IMR-90 (cell line): ENCODE data around the gene ARHGAP24. TPM values are rescaled to one million over a fixed set of nuclear protein-coding genes. Genes with fewer than 3 reads are reported as not detected.

Experiments
- ATAC-seq: fragments of 200-7000 bp; cut with Tn5 transposase; 2 replicates; pipeline ENCODE4 v1.9.1; 2020; ENCODE audit warnings: low read depth, mild to moderate bottlenecking, moderate library complexity
- BruUV-seq: library from RNA; stranded (reverse); fragments of 400-500 nt; replicated peaks from 2 replicates; lab custom pipeline; 2021; lab: Mats Ljungman, UMichigan
- CTCF ChIA-PET: fragments of 300-600 bp; formaldehyde crosslinking; extraction: SDS; loops from one replicate; lab custom pipeline; 2021; ENCODE audit warnings: antibody characterized with exemption; lab: Yijun Ruan, JAX
- POLR2A ChIA-PET: fragments of 300-600 bp; sonication (Branson Sonifier 250); formaldehyde crosslinking; loops from one replicate; lab custom pipeline; 2022; ENCODE audit warnings: antibody characterized with exemption; ENCODE audit not compliant: unreplicated experiment; lab: Charles Lee
- DNase-seq: peaks from one replicate; pipeline ENCODE4 v3.0.0; 2013
- H2AFZ ChIP-seq: replicated peaks from 2 replicates; pipeline ENCODE3; 2013; ENCODE audit warnings: low read length, mild to moderate bottlenecking; ENCODE audit not compliant: poor library complexity
- H2AK5ac ChIP-seq: 2 replicates; pipeline ENCODE4 v1.6.1; 2013; ENCODE audit warnings: low read depth, low read length, inconsistent platforms
- H2AK9ac ChIP-seq: replicated peaks from 2 replicates; pipeline ENCODE3; 2013; ENCODE audit warnings: mild to moderate bottlenecking, low read depth, low read length, moderate library complexity; ENCODE audit not compliant: poor library complexity
- H2BK120ac ChIP-seq: 2 replicates; pipeline ENCODE4 v1.6.1; 2013; ENCODE audit warnings: low read depth, low read length, inconsistent platforms
- H2BK15ac ChIP-seq: 3 replicates; pipeline ENCODE4 v1.6.1; 2013; ENCODE audit warnings: low read depth, low read length, inconsistent platforms
- H2BK20ac ChIP-seq: 2 replicates; pipeline ENCODE4 v1.6.1; 2013; ENCODE audit warnings: low read depth, mild to moderate bottlenecking, inconsistent platforms, low read length, moderate library complexity
- H2BK5ac ChIP-seq: 2 replicates; pipeline ENCODE4 v1.6.1; 2013; ENCODE audit warnings: mild to moderate bottlenecking, low read depth, low read length, inconsistent platforms; ENCODE audit not compliant: poor library complexity, severe bottlenecking
- H3K14ac ChIP-seq: replicated peaks from 2 replicates; pipeline ENCODE4 v1.6.1; 2013; ENCODE audit warnings: low read depth, low read length, inconsistent platforms
- H3K18ac ChIP-seq: 2 replicates; pipeline ENCODE4 v1.6.1; 2013; ENCODE audit warnings: low read depth, low read length, control low read depth
- H3K23ac ChIP-seq: 2 replicates; pipeline ENCODE4 v1.6.1; 2013; ENCODE audit warnings: low read depth, low read length, inconsistent platforms
- H3K27ac ChIP-seq: 2 replicates; pipeline ENCODE4 v1.5.1; 2013; ENCODE audit warnings: mild to moderate bottlenecking, control low read depth, low read length; ENCODE audit not compliant: insufficient read depth
- H3K27me3 ChIP-seq: 2 replicates; pipeline ENCODE4 v1.6.1; 2013; ENCODE audit warnings: low read length; ENCODE audit not compliant: control insufficient read depth, insufficient read depth
- H3K36me3 ChIP-seq: 2 replicates; pipeline ENCODE4 v1.6.1; 2013; ENCODE audit warnings: low read length, mixed read lengths; ENCODE audit not compliant: control insufficient read depth, insufficient read depth
- H3K4ac ChIP-seq: 2 replicates; pipeline ENCODE4 v1.6.1; 2013; ENCODE audit warnings: low read depth, low read length, inconsistent platforms
- H3K4me1 ChIP-seq: 2 replicates; pipeline ENCODE4 v1.6.1; 2013; ENCODE audit warnings: low read length, mixed read lengths; ENCODE audit not compliant: control insufficient read depth, insufficient read depth
- H3K4me2 ChIP-seq: 2 replicates; pipeline ENCODE4 v1.6.1; 2013; ENCODE audit warnings: low read depth, mild to moderate bottlenecking, control low read depth, low read length, moderate library complexity
- H3K4me3 ChIP-seq: 2 replicates; pipeline ENCODE4 v1.5.1; 2013; ENCODE audit warnings: low read depth, mild to moderate bottlenecking, control low read depth, low read length, moderate library complexity; ENCODE audit not compliant: insufficient read depth
- H3K56ac ChIP-seq: 2 replicates; pipeline ENCODE4 v1.6.1; 2013; ENCODE audit warnings: low read length, inconsistent platforms; ENCODE audit not compliant: insufficient read depth; ENCODE audit errors: extremely low read depth
- H3K79me1 ChIP-seq, 2 experiments: 2 replicates each; pipeline ENCODE4 v1.6.1; 2013; ENCODE audit warnings: low read length in 2 of 2, inconsistent platforms in 1 of 2, low read depth in 1 of 2
- H3K9ac ChIP-seq: 2 replicates; pipeline ENCODE4 v1.6.1; 2013; ENCODE audit warnings: low read depth, low read length, control low read depth
- H3K9me1 ChIP-seq: 2 replicates; pipeline ENCODE4 v1.6.1; 2013; ENCODE audit warnings: low read length, inconsistent platforms; ENCODE audit not compliant: insufficient read depth
- H3K9me3 ChIP-seq: 2 replicates; pipeline ENCODE4 v1.6.1; 2013; ENCODE audit warnings: low read length; ENCODE audit not compliant: control insufficient read depth, insufficient read depth
- H4K20me1 ChIP-seq: 2 replicates; pipeline ENCODE4 v1.6.1; 2013; ENCODE audit warnings: low read length, inconsistent platforms; ENCODE audit not compliant: insufficient read depth
- H4K5ac ChIP-seq: 2 replicates; pipeline ENCODE4 v1.6.1; 2013; ENCODE audit warnings: mild to moderate bottlenecking, low read depth, low read length, control low read depth
- H4K8ac ChIP-seq, 2 experiments: 2 replicates each; pipeline ENCODE4 v1.6.1; 2013; ENCODE audit warnings: low read depth in 2 of 2, low read length in 2 of 2, control low read depth in 1 of 2, inconsistent platforms in 1 of 2
- H4K91ac ChIP-seq: 2 replicates; pipeline ENCODE4 v1.6.1; 2013; ENCODE audit warnings: low read depth, low read length, inconsistent platforms; ENCODE audit not compliant: insufficient read depth
- BHLHE40 ChIP-seq: fragments of 150-350 bp; IDR thresholded peaks from 2 replicates; pipeline ENCODE4 v1.6.1; 2016; ENCODE audit warnings: mild to moderate bottlenecking, low read depth, low read length
- CEBPB ChIP-seq: IDR thresholded peaks from 2 replicates; pipeline ENCODE4 v1.6.1; 2012; ENCODE audit warnings: low read depth, low read length, improper control_type of control experiment
- CHD1 ChIP-seq: IDR thresholded peaks from 2 replicates; pipeline ENCODE4 v1.6.1; 2012; ENCODE audit warnings: low read depth, low read length, improper control_type of control experiment
- FOS ChIP-seq: fragments of 150-350 bp; IDR thresholded peaks from 2 replicates; pipeline ENCODE4 v1.6.1; 2016; ENCODE audit warnings: low read depth, low read length
- MAFK ChIP-seq: IDR thresholded peaks from 2 replicates; pipeline ENCODE4 v1.6.1; 2012; ENCODE audit warnings: low read depth, low read length, improper control_type of control experiment
- MAZ ChIP-seq: IDR thresholded peaks from 2 replicates; pipeline ENCODE4 v1.6.1; 2012; ENCODE audit warnings: low read depth, mild to moderate bottlenecking, low read length, improper control_type of control experiment, moderate library complexity, borderline replicate concordance
- MXI1 ChIP-seq: IDR thresholded peaks from 2 replicates; pipeline ENCODE4 v1.6.1; 2012; ENCODE audit warnings: low read depth, mild to moderate bottlenecking, low read length, moderate library complexity, borderline replicate concordance
- NFE2L2 ChIP-seq: fragments of 150-350 bp; IDR thresholded peaks from 2 replicates; pipeline ENCODE4 v1.6.1; 2016; ENCODE audit warnings: low read depth, mild to moderate bottlenecking, low read length
- POLR2A ChIP-seq: IDR thresholded peaks from 2 replicates; pipeline ENCODE4 v1.6.1; 2012; ENCODE audit warnings: mild to moderate bottlenecking, low read depth, low read length
- RAD21 ChIP-seq: IDR thresholded peaks from 2 replicates; pipeline ENCODE4 v1.6.1; 2012; ENCODE audit warnings: low read length, improper control_type of control experiment
- RCOR1 ChIP-seq: IDR thresholded peaks from 2 replicates; pipeline ENCODE4 v1.6.1; 2012; ENCODE audit warnings: mild to moderate bottlenecking, low read length, improper control_type of control experiment; ENCODE audit not compliant: insufficient replicate concordance
- RFX5 ChIP-seq: IDR thresholded peaks from 2 replicates; pipeline ENCODE4 v1.8.0; 2012; ENCODE audit warnings: low read depth, mild to moderate bottlenecking, low read length, moderate library complexity
- SMC3 ChIP-seq: fragments of 150-350 bp; IDR thresholded peaks from 2 replicates; pipeline ENCODE4 v1.6.1; 2016; ENCODE audit warnings: low read depth, mild to moderate bottlenecking, antibody characterized with exemption, low read length, moderate library complexity
- WGBS, 2 experiments: methylation state at CpG; one replicate each; pipeline versions ENCODE4 v1.1.5 to v1.1.7; 2013; ENCODE audit warnings: missing lambda C conversion rate in 2 of 2; ENCODE audit not compliant: insufficient read length in 1 of 2; ENCODE audit errors: extremely low coverage in 2 of 2; 5-methylcytosine and 5-hydroxymethylcytosine counted together
- dilution Hi-C: fragments of 300-500 bp; cut with HindIII; formaldehyde crosslinking; loops from one replicate; pipeline ENCODE4 v1.14.3; 2018; ENCODE audit warnings: low sequenced_read_pairs; ENCODE audit not compliant: unreplicated experiment
- in situ Hi-C: fragments of 300-500 bp; cut with MboI; formaldehyde crosslinking; loops from 3 replicates; pipeline ENCODE4 v1.14.3; 2019; ENCODE audit warnings: low sequenced_read_pairs, inconsistent platforms, mixed read lengths
- intact Hi-C: fragments of 100-400 bp; cut with micrococcal nuclease; formaldehyde crosslinking; loops from 2 replicates; pipeline ENCODE4 v1.10.0; 2022
- polyA plus RNA-seq, 3 experiments: library from polyadenylated mRNA; depleted of rRNA; stranded (reverse); fragments of >200 nt; gene quantifications; 2 replicates each; pipeline ENCODE4 v1.2.3, GENCODE V29; 2012; ENCODE audit warnings: low replicate concordance in 1 of 3
- total RNA-seq: library from RNA; depleted of rRNA; stranded (reverse); fragments of >200 nt; gene quantifications from 2 replicates; pipeline ENCODE4 v1.2.3, GENCODE V29; 2012
- TF ChIP-seq, protein P1 (sequence below): conservative IDR thresholded peaks from 2 replicates; pipeline ENCODE4 v1.5.1; 2012; ENCODE audit warnings: mild to moderate bottlenecking, low read depth, low read length, improper control_type of control experiment
- TF ChIP-seq, protein P2 (sequence below): fragments of 150-350 bp; IDR thresholded peaks from 2 replicates; pipeline ENCODE4 v1.6.1; 2017; ENCODE audit warnings: mild to moderate bottlenecking, antibody characterized with exemption, low read length, low read depth
- TF ChIP-seq, protein P3 (sequence below): fragments of 150-350 bp; IDR thresholded peaks from 2 replicates; pipeline ENCODE4 v1.6.1; 2016; ENCODE audit warnings: low read depth, mild to moderate bottlenecking, low read length, moderate library complexity, borderline replicate concordance

Gene ARHGAP24
- total and polyA plus RNA-seq, 2 of the 4 experiments (the other 2 are of a cell fraction) = 11.9 to 24.0 TPM

DNA sequence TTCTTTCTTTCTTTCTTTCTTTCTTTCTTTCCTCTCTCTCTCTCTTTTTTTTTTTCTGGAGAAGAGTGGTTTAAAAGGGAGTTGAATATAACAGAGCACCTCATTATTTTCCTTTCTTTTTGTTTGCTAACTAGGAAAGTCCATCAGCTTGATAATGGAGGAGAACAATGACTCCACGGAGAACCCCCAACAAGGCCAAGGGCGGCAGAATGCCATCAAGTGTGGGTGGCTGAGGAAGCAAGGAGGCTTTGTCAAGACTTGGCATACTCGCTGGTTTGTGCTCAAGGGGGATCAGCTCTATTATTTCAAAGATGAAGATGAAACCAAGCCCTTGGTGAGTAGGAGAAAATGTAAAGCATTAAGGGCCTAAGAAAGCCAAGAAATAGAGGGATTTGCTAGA, 95.4 kb downstream of the ARHGAP24 start:
- no peak overlapping the region for H3K23ac ChIP-seq
- no peaks in the 10 kb centered on the region for H3K36me3 ChIP-seq
- no peak overlapping the region for H2BK20ac ChIP-seq
- dilution Hi-C loops (no loop called here), intact Hi-C loops (no loop called here), in situ Hi-C loops (no loop called here)
- H2AK9ac ChIP-seq = no peak overlapping the region
- no peak overlapping the region for H2AK5ac ChIP-seq
- TF ChIP-seq BHLHE40 (no peak), CEBPB (no peak), MAZ (no peak), MXI1 (no peak), SMC3 (no peak), RAD21 (no peak), FOS (no peak), CHD1 (no peak), RFX5 (no peak), RCOR1 (no peak), POLR2A (no peak), NFE2L2 (no peak), MAFK (no peak)
- TF ChIP-seq, protein P1, sequence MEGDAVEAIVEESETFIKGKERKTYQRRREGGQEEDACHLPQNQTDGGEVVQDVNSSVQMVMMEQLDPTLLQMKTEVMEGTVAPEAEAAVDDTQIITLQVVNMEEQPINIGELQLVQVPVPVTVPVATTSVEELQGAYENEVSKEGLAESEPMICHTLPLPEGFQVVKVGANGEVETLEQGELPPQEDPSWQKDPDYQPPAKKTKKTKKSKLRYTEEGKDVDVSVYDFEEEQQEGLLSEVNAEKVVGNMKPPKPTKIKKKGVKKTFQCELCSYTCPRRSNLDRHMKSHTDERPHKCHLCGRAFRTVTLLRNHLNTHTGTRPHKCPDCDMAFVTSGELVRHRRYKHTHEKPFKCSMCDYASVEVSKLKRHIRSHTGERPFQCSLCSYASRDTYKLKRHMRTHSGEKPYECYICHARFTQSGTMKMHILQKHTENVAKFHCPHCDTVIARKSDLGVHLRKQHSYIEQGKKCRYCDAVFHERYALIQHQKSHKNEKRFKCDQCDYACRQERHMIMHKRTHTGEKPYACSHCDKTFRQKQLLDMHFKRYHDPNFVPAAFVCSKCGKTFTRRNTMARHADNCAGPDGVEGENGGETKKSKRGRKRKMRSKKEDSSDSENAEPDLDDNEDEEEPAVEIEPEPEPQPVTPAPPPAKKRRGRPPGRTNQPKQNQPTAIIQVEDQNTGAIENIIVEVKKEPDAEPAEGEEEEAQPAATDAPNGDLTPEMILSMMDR = no peak
- TF ChIP-seq, protein P2, sequence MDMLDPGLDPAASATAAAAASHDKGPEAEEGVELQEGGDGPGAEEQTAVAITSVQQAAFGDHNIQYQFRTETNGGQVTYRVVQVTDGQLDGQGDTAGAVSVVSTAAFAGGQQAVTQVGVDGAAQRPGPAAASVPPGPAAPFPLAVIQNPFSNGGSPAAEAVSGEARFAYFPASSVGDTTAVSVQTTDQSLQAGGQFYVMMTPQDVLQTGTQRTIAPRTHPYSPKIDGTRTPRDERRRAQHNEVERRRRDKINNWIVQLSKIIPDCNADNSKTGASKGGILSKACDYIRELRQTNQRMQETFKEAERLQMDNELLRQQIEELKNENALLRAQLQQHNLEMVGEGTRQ = no peak
- TF ChIP-seq, protein P3, sequence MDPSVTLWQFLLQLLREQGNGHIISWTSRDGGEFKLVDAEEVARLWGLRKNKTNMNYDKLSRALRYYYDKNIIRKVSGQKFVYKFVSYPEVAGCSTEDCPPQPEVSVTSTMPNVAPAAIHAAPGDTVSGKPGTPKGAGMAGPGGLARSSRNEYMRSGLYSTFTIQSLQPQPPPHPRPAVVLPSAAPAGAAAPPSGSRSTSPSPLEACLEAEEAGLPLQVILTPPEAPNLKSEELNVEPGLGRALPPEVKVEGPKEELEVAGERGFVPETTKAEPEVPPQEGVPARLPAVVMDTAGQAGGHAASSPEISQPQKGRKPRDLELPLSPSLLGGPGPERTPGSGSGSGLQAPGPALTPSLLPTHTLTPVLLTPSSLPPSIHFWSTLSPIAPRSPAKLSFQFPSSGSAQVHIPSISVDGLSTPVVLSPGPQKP = no peak
- H3K18ac ChIP-seq = no peak overlapping the region
- ChIA-PET CTCF (no interaction called here), POLR2A (no interaction called here)
- no peak overlapping the region for H2BK120ac ChIP-seq
- no peak overlapping the region for H3K4me2 ChIP-seq
- no peak overlapping the region for H4K91ac ChIP-seq
- no peaks in the 10 kb centered on the region for H3K27me3 ChIP-seq
- no peak overlapping the region for H4K5ac ChIP-seq
- H3K14ac ChIP-seq = no peak overlapping the region
- H3K9me1 ChIP-seq = no peaks in the 10 kb centered on the region
- H3K4ac ChIP-seq = no peak overlapping the region
- H4K20me1 ChIP-seq = no peaks in the 10 kb centered on the region
- WGBS, 2 experiments = no CpG with 5 or more reads among the region's 3 CpGs
- no peak overlapping the region for H3K9ac ChIP-seq
- no peak overlapping the region for H4K8ac ChIP-seq
- H3K56ac ChIP-seq = no peak overlapping the region
- H3K4me3 ChIP-seq = no peak overlapping the region
- ATAC-seq = no peak
- BruUV-seq = no TSS peak
- no peaks in the 10 kb centered on the region for H3K79me1 ChIP-seq
- H2AFZ ChIP-seq = no peak overlapping the region
- H3K9me3 ChIP-seq = no peaks in the 10 kb centered on the region
- DNase-seq = no peak
- no peaks in the 10 kb centered on the region for H3K4me1 ChIP-seq
- no peak overlapping the region for H2BK15ac ChIP-seq
- no peak overlapping the region for H2BK5ac ChIP-seq
- H3K27ac ChIP-seq = no peak overlapping the region
